Measurements from ENCODE around the gene CDH4.

- no peak for TF ChIP-seq POLR2A (IDR thresholded peaks at IDR 0.05)
- no peak for TF ChIP-seq CTCF (IDR thresholded peaks at IDR 0.05)
Measured at GRCh38 chr20:61922936-61923335, 670.9 kb downstream of the CDH4 start.
